K562 (cell line): ENCODE data around the gene TP53I13. TPM values are rescaled to one million over a fixed set of nuclear protein-coding genes. Genes with fewer than 3 reads are reported as not detected.

ENCODE experiments used
- ADNP ChIP-seq: fragments of 200-800 bp; sonication (Bioruptor generic); IDR thresholded peaks from 2 replicates; pipeline ENCODE4 v1.6.1; 2016; ENCODE audit warnings: missing genetic modification characterization, missing compliant biosample characterization
- ARID2 ChIP-seq: fragments of 450-650 bp; IDR thresholded peaks from 2 replicates; pipeline ENCODE4 v1.6.1; 2017; ENCODE audit warnings: antibody characterized with exemption, mild to moderate bottlenecking
- CHCHD3 ChIP-seq: fragments of 250-450 bp; sonication (Bioruptor Pico); IDR thresholded peaks from 2 replicates; pipeline ENCODE4 v2.1.2; 2022; ENCODE audit warnings: mild to moderate bottlenecking
- ETV6 ChIP-seq, 3 experiments: fragments of 150-350 bp in 1 of 3; sonication (generic) in 1 of 3; formaldehyde crosslinking in 1 of 3; IDR thresholded peaks; 2 replicates each; pipeline versions ENCODE4 v1.6.1 to v1.8.0; 2014 to 2022; ENCODE audit warnings: borderline replicate concordance in 2 of 3, low read depth in 2 of 3, antibody characterized with exemption in 1 of 3, low read length in 1 of 3, mild to moderate bottlenecking in 1 of 3, missing genetic modification reagents in 1 of 3
- MAFK ChIP-seq: IDR thresholded peaks from 2 replicates; pipeline ENCODE4 v1.6.1; 2011; ENCODE audit warnings: low read length, improper control_type of control experiment
- MBD1 ChIP-seq: fragments of 250-450 bp; sonication (Bioruptor Pico); IDR thresholded peaks from 2 replicates; pipeline ENCODE4 v1.8.0; 2022; ENCODE audit warnings: inconsistent platforms
- NFE2 ChIP-seq: IDR thresholded peaks from 2 replicates; pipeline ENCODE4 v1.6.1; 2014; ENCODE audit warnings: antibody characterized with exemption, low read depth
- RREB1 ChIP-seq: fragments of 250-450 bp; sonication (Bioruptor Pico); IDR thresholded peaks from 2 replicates; pipeline ENCODE4 v1.4.0; 2020
- SRSF3 ChIP-seq: fragments of 200-400 bp; formaldehyde crosslinking; IDR thresholded peaks from 2 replicates; pipeline ENCODE4 v1.6.1; 2016; ENCODE audit warnings: mild to moderate bottlenecking, low read length, moderate library complexity; ENCODE audit not compliant: insufficient read depth
- TRIM25 ChIP-seq: fragments of 450-650 bp; IDR thresholded peaks from 2 replicates; pipeline ENCODE4 v1.7.0; 2016; ENCODE audit warnings: borderline replicate concordance
- ZBTB17 ChIP-seq: fragments of 450-650 bp; formaldehyde crosslinking; IDR thresholded peaks from 2 replicates; pipeline ENCODE4 v1.4.0; 2020; ENCODE audit warnings: mild to moderate bottlenecking
- ZNF165 ChIP-seq: fragments of 250-450 bp; sonication (Bioruptor Pico); IDR thresholded peaks from 2 replicates; pipeline ENCODE4 v1.4.0; 2020; ENCODE audit warnings: borderline replicate concordance
- ZNF263 ChIP-seq: sonication (generic); formaldehyde crosslinking; IDR thresholded peaks from 2 replicates; pipeline ENCODE4 v1.8.0; 2022; ENCODE audit warnings: mild to moderate bottlenecking, missing genetic modification reagents, borderline replicate concordance
- ZNF398 ChIP-seq: fragments of 250-450 bp; sonication (Bioruptor Pico); IDR thresholded peaks from 2 replicates; pipeline ENCODE4 v1.8.0; 2021; ENCODE audit warnings: moderate library complexity, mild to moderate bottlenecking, inconsistent platforms
- polyA plus RNA-seq, 8 experiments: library from polyadenylated mRNA; depleted of rRNA in 4 of 8; stranded (reverse) in 5 of 8; unstranded in 3 of 8; fragments of >200 nt; fragmentation: Nextera tagmentation in 2 of 8; fragmentation: Illumina TruSeq in 1 of 8; extraction: Ambion mirVana in 2 of 8; extraction: Trizol in 1 of 8; gene quantifications; 2 replicates each; pipeline versions ENCODE4 v1.2.1 to v1.2.3, GENCODE V29; 2011 to 2014; ENCODE audit warnings: inconsistent platforms in 1 of 8, missing spikeins in 1 of 8
- total RNA-seq, 7 experiments: library from RNA; depleted of rRNA in 6 of 7; stranded (reverse); fragments of >200 nt in 6 of 7; fragmentation: Illumina TruSeq in 2 of 7; extraction: Trizol in 2 of 7; gene quantifications; 2 replicates each; pipeline versions ENCODE4 v1.2.1 to v1.2.3, GENCODE V29; 2011 to 2021; ENCODE audit warnings: low replicate concordance in 1 of 7

TP53I13 gene
- total and polyA plus RNA-seq, 9 of the 15 experiments (the other 6 are each of a cell fraction or from before 2014, with no cell fraction given) = 0.08 to 28.3 (median 9.1) TPM

GRCh38 chr17:29593591-29594518 is 25.4 kb downstream of the TP53I13 start (continued):
- TF ChIP-seq TRIM25 (no peak), MAFK (no peak), ZNF165 (CRISPR knock-in tag) (no peak), ADNP (tag) (no peak), ETV6 (IDR thresholded peaks at IDR 0.05; ENCODE audit: borderline replicate concordance in 1 of 2, low read depth in 2 of 2, low read length in 1 of 2) (no peak), ETV6 (CRISPR knock-in tag; IDR thresholded peaks at IDR 0.05; ENCODE audit: borderline replicate concordance) (no peak; the same call in 1 of the 2 replicates), ARID2 (no peak), RREB1 (CRISPR knock-in tag) (no peak), MBD1 (CRISPR knock-in tag) (no peak), SRSF3 (no peak), ZBTB17 (no peak), ZNF398 (CRISPR knock-in tag) (no peak), NFE2 (no peak), CHCHD3 (no peak), ZNF263 (CRISPR knock-in tag) (peak; percentile 80)
